OCI-LY3 (cell line): ENCODE measurements around the gene CALML6.

Source experiments
- H2AFZ ChIP-seq: fragments of 200-600, 300-600 bp; shearing (Covaris generic); 2 replicates; pipeline ENCODE4 v1.6.0; 2014; ENCODE audit warnings: antibody characterized with exemption, low read depth, low read length
- H3K27ac ChIP-seq: fragments of 200-600, 300-600 bp; sonication (generic); 2 replicates; pipeline ENCODE4 v1.5.1; 2014; ENCODE audit warnings: mild to moderate bottlenecking, low read length, moderate library complexity, mixed read lengths
- H3K27me3 ChIP-seq: fragments of 200-600, 300-600 bp; sonication (generic); 2 replicates; pipeline ENCODE4 v1.6.1; 2014; ENCODE audit warnings: low read depth, low read length, mixed read lengths
- H3K36me3 ChIP-seq: fragments of 200-600, 300-600 bp; sonication (generic); replicated peaks from 2 replicates; pipeline ENCODE3; 2014; ENCODE audit warnings: low read depth, low read length, mixed read lengths
- H3K4me1 ChIP-seq: fragments of 300-600, 200-600 bp; sonication (generic); 2 replicates; pipeline ENCODE4 v1.6.1; 2014; ENCODE audit warnings: low read length, mixed read lengths
- H3K4me2 ChIP-seq: fragments of 200-600, 300-600 bp; sonication (generic); 2 replicates; pipeline ENCODE4 v1.6.1; 2014; ENCODE audit warnings: low read length, mixed read lengths
- H3K4me3 ChIP-seq: fragments of 300-600, 200-600 bp; sonication (generic); 2 replicates; pipeline ENCODE4 v1.5.1; 2014; ENCODE audit warnings: antibody characterized with exemption, mild to moderate bottlenecking, low read length, moderate library complexity
- H3K79me2 ChIP-seq: fragments of 300-600, 200-600 bp; shearing (Covaris generic); 2 replicates; pipeline ENCODE4 v1.6.1; 2014; ENCODE audit warnings: mild to moderate bottlenecking, low read length, mixed read lengths
- H3K9ac ChIP-seq: fragments of 300-600, 200-600 bp; shearing (Covaris generic); 2 replicates; pipeline ENCODE4 v1.6.0; 2014; ENCODE audit warnings: mild to moderate bottlenecking, low read length, moderate library complexity
- H3K9me3 ChIP-seq: fragments of 200-600, 300-600 bp; shearing (Covaris generic); 2 replicates; pipeline ENCODE4 v1.6.1; 2014; ENCODE audit warnings: low read length, mixed read lengths; ENCODE audit not compliant: insufficient read depth
- H4K20me1 ChIP-seq: fragments of 200-600, 300-600 bp; sonication (generic); 2 replicates; pipeline ENCODE4 v1.6.1; 2016; ENCODE audit warnings: low read length, mixed read lengths; ENCODE audit not compliant: insufficient read depth
- EZH2phosphoT487 ChIP-seq: fragments of 200-600 bp; shearing (Covaris generic); IDR thresholded peaks from 2 replicates; pipeline ENCODE4 v1.6.1; 2018; ENCODE audit warnings: antibody characterized with exemption, mixed run types, low read depth
- TF ChIP-seq, protein P1 (sequence below): fragments of 200-600, 300-600 bp; sonication (generic); IDR thresholded peaks from 2 replicates; pipeline ENCODE4 v1.5.1; 2014; ENCODE audit warnings: antibody characterized with exemption, low read length, low read depth

Gene CALML6

DNA sequence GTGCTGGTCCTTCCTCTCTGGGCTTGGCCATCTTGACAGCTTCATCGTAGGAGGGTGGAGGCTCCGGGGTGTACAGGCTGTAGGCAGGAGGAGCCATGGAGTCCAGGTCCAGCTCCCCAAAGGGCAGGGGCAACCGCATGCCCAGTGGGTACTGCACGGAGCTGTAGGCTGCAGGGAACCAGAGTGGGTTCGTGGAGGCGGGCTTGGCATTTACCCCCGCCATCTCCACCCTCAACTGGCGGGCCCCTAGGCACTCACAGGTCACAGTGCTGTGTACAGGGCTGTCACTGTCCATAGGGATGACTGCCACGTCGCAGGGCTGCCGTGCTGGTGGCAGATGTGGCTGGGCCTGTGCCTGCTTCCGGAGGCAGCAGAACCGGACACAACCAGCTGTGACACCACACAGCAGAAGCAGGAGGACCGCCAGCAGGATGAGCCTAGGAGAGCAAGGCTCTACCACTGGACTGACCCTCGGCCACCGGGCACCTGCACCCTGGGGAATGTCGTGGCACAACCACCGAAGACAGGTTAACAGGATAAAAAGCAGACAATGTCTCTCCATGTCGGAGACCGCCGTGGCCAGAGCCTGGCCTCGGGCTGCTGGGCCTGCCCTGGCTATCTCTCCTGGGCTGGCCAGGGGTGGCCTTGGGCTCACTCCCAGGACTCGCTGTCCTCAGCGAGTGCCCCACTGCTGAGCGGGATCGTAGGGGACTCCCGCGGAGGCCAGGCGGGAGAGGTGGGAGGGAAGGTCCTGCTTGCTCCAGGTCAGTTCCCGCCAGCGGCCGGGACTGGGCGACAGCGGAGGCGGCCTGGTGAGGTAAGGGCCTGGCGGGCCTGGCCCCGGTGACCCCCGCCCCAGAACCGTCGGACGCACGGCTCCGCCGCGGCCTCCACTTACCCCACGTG is 3.2 kb downstream of the CALML6 start:
- no peaks in the 10 kb centered on the region for H4K20me1 ChIP-seq
- H3K4me3 ChIP-seq, result peak overlapping the region; percentile 76
- H3K36me3 ChIP-seq, result no peaks in the 10 kb centered on the region
- no peaks in the 10 kb centered on the region; the same call in 1 of the 2 replicates for H3K4me1 ChIP-seq
- no peak overlapping the region for H3K27ac ChIP-seq
- H2AFZ ChIP-seq, result no peak overlapping the region
- H3K4me2 ChIP-seq, result peak overlapping the region; percentile 76
- H3K9ac ChIP-seq, result no peak overlapping the region
- no peaks in the 10 kb centered on the region for H3K27me3 ChIP-seq
- TF ChIP-seq EZH2phosphoT487, result no peak
- TF ChIP-seq, protein P1, sequence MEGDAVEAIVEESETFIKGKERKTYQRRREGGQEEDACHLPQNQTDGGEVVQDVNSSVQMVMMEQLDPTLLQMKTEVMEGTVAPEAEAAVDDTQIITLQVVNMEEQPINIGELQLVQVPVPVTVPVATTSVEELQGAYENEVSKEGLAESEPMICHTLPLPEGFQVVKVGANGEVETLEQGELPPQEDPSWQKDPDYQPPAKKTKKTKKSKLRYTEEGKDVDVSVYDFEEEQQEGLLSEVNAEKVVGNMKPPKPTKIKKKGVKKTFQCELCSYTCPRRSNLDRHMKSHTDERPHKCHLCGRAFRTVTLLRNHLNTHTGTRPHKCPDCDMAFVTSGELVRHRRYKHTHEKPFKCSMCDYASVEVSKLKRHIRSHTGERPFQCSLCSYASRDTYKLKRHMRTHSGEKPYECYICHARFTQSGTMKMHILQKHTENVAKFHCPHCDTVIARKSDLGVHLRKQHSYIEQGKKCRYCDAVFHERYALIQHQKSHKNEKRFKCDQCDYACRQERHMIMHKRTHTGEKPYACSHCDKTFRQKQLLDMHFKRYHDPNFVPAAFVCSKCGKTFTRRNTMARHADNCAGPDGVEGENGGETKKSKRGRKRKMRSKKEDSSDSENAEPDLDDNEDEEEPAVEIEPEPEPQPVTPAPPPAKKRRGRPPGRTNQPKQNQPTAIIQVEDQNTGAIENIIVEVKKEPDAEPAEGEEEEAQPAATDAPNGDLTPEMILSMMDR, result no peak
- H3K79me2 ChIP-seq, result no peaks in the 10 kb centered on the region
- H3K9me3 ChIP-seq, result no peaks in the 10 kb centered on the region

DNA sequence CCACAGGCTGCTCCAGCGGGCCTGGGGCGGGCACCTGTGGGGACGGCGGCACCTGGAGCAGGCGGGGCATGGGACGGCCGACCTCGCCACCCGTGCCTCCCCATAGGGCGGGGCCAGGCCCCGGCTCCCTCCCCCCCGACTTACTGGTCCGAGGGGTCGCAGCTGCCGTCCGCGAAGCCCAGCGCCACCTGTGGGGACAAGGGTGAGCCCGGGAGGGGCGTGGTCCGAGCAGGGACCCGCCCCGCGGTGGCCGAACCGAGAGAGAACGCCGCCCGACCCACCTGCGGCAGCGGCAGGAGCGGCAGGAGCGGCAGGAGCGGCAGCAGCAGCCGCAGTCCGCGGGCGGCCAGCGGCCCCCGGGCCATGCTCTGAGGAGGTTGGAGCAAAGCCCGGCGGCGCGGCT is 3.8 kb downstream of the CALML6 start, which contains the start of gene TMEM52:
TSS of gene TMEM52 (minus strand) at position 379 of the 403 bp plus-strand sequence. CDS start at position 365, 14 bp downstream.
- Histone ChIP-seq H3K27ac (no peak within 1 kb of the TSS), H3K4me1 (no peaks in the 10 kb centered on the region; the same call in 1 of the 2 replicates)

DNA sequence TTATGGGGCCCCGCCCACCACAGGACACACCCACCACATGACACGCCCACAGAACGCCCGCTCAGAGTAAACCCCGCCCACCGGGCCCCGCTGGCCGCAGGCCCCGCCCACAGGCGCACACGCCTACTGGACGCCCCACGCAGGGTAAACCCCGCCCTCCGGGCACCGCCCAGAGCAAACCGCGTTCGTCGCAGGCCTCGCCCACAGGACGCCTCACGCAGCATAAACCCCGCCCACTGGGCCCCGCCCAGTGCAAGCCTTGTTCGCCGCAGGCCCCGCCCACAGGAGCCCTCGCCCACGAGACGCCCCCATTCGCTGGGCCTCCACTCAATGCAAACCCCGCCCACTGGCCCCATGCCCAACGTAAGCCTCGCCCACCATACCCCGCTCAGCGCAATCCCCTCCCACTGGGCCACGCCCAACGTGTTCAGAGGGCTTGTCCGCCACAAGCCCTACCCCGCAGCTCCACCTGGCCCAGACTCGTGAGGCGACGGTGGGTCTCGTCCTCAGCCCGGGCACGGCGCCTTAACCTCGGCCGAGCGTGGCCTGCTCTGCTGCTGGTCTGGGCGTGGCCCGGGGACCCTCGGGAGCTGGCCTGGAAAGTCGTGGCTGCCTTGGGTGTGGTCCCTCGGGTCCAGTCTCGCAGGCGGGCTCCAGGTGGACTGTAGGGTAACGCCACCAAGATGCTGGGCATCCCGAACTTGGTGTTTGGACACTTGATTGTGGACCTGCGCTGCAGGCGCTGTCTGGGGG is 4.4 kb downstream of the CALML6 start:
- no peak overlapping the region for H2AFZ ChIP-seq
- TF ChIP-seq, protein P1, result no peak
- TF ChIP-seq EZH2phosphoT487, result no peak

More for the DNA sequence above, 3.8 kb downstream of the CALML6 start, which contains the start of gene TMEM52:
- Histone ChIP-seq H3K36me3 (no peaks in the 10 kb centered on the region), H3K9me3 (no peaks in the 10 kb centered on the region), H3K27me3 (no peaks in the 10 kb centered on the region), H2AFZ (no peak within 1 kb of the TSS), H4K20me1 (no peaks in the 10 kb centered on the region), H3K4me2 (peak within 1 kb of the TSS; percentile 76), H3K9ac (peak within 1 kb of the TSS; percentile 14; the same call in 1 of the 2 replicates), H3K4me3 (peak within 1 kb of the TSS; percentile 76), H3K79me2 (no peaks in the 10 kb centered on the region)
- no peak for TF ChIP-seq EZH2phosphoT487
- TF ChIP-seq, protein P1, result 0 out of 2 replicates have a peak, but pooled peaks have one; percentile 8

More for the DNA sequence above, 4.4 kb downstream of the CALML6 start:
- Histone ChIP-seq H4K20me1 (no peaks in the 10 kb centered on the region), H3K9me3 (no peaks in the 10 kb centered on the region), H3K27ac (no peak overlapping the region), H3K36me3 (no peaks in the 10 kb centered on the region), H3K4me2 (peak overlapping the region; percentile 76), H3K4me3 (peak overlapping the region; percentile 76), H3K9ac (peak overlapping the region; percentile 14; the same call in 1 of the 2 replicates), H3K4me1 (no peaks in the 10 kb centered on the region; the same call in 1 of the 2 replicates), H3K27me3 (no peaks in the 10 kb centered on the region), H3K79me2 (no peaks in the 10 kb centered on the region)
